GM12878 (cell line): ENCODE data around the gene POC5. TPM values are rescaled to one million over a fixed set of nuclear protein-coding genes. Genes with fewer than 3 reads are reported as not detected.

Source experiments
- ATAC-seq: fragments of 200-7000 bp; cut with Tn5 transposase; 3 replicates; pipeline ENCODE4 v1.9.1; 2020; ENCODE audit warnings: mild to moderate bottlenecking, moderate library complexity
- BruUV-seq: library from RNA; stranded (reverse); fragments of 400-500 nt; replicated peaks from 2 replicates; lab custom pipeline; 2021; lab: Mats Ljungman, UMichigan
- CTCF ChIA-PET: fragments of 300-600 bp; sonication (Branson Sonifier 250); formaldehyde crosslinking; extraction: SDS; loops from one replicate; lab custom pipeline; 2021; ENCODE audit warnings: inconsistent platforms; lab: Yijun Ruan, JAX
- POLR2A ChIA-PET: fragments of 350-600 bp; formaldehyde crosslinking; extraction: SDS; loops from one replicate; lab custom pipeline; 2021; ENCODE audit warnings: inconsistent platforms; lab: Charles Lee
- RAD21 ChIA-PET: fragments of 300-600 bp; sonication (Branson Sonifier 250); formaldehyde crosslinking; loops from one replicate; lab custom pipeline; 2023; ENCODE audit warnings: antibody characterized with exemption; ENCODE audit not compliant: unreplicated experiment; lab: Charles Lee
- SMC1A ChIA-PET: fragments of 300-600 bp; sonication (Branson Sonifier 250); formaldehyde crosslinking; loops from one replicate; lab custom pipeline; 2023; ENCODE audit not compliant: unreplicated experiment, uncharacterized antibody; lab: Charles Lee
- DNase-seq: peaks from one replicate; pipeline ENCODE4 v3.0.0-alpha.2; 2011; ENCODE audit warnings: low read depth, low spot score
- FAIRE-seq: peaks from 3 replicates; lab custom pipeline; 2011; peaks lifted over from hg19 to GRCh38; lab: Jason Lieb, UNC
- H2AFZ ChIP-seq: 2 replicates; pipeline ENCODE4 v1.6.0; 2011; ENCODE audit warnings: low read depth, low read length, control low read depth; ENCODE audit not compliant: control insufficient read depth
- H3K27ac ChIP-seq: 2 replicates; pipeline ENCODE4 v1.5.1; 2011; ENCODE audit warnings: control low read depth; ENCODE audit not compliant: control insufficient read depth, insufficient read depth
- H3K27me3 ChIP-seq, 2 experiments: replicated peaks in 1 of 2; 2 replicates each; pipeline versions ENCODE4 v1.6.0 to v1.6.1; 2011; ENCODE audit warnings: low read length in 1 of 2; ENCODE audit not compliant: control insufficient read depth in 2 of 2, insufficient read depth in 2 of 2
- H3K36me3 ChIP-seq, 2 experiments: 2 replicates each; pipeline ENCODE4 v1.5.1; 2011; ENCODE audit warnings: low read length in 1 of 2; ENCODE audit not compliant: control insufficient read depth in 2 of 2, insufficient read depth in 2 of 2
- H3K4me1 ChIP-seq: 2 replicates; pipeline ENCODE4 v1.6.1; 2011; ENCODE audit warnings: mild to moderate bottlenecking, low read length, moderate library complexity, mixed read lengths; ENCODE audit not compliant: control insufficient read depth, insufficient read depth
- H3K4me2 ChIP-seq: 2 replicates; pipeline ENCODE4 v1.6.0; 2011; ENCODE audit warnings: control low read depth; ENCODE audit not compliant: control insufficient read depth, insufficient read depth
- H3K4me3 ChIP-seq: fragments of 200-600 bp; sonication (generic); 2 replicates; pipeline ENCODE4 v1.5.1; 2016
- H3K79me2 ChIP-seq: 2 replicates; pipeline ENCODE4 v1.6.0; 2011; ENCODE audit warnings: low read length; ENCODE audit not compliant: control insufficient read depth, insufficient read depth
- H3K9ac ChIP-seq: 2 replicates; pipeline ENCODE4 v1.8.0; 2011; ENCODE audit warnings: low read length, control low read depth, mixed read lengths; ENCODE audit not compliant: control insufficient read depth, insufficient read depth
- H3K9me3 ChIP-seq: replicated peaks from 3 replicates; pipeline ENCODE4 v1.5.1; 2011; ENCODE audit warnings: mild to moderate bottlenecking, low read length; ENCODE audit not compliant: control insufficient read depth, insufficient read depth
- H4K20me1 ChIP-seq: 2 replicates; pipeline ENCODE4 v1.6.0; 2011; ENCODE audit not compliant: control insufficient read depth, insufficient read depth
- ATF2 ChIP-seq: IDR thresholded peaks from 2 replicates; pipeline ENCODE4 v1.6.1; 2012; ENCODE audit warnings: low read length, inconsistent platforms
- BRCA1 ChIP-seq: IDR thresholded peaks from 2 replicates; pipeline ENCODE4 v1.6.1; 2011; ENCODE audit warnings: low read depth, low read length, improper control_type of control experiment
- CHD2 ChIP-seq: IDR thresholded peaks from 2 replicates; pipeline ENCODE4 v1.6.1; 2011; ENCODE audit warnings: low read depth, low read length, improper control_type of control experiment, borderline replicate concordance
- ESRRA ChIP-seq: IDR thresholded peaks from 2 replicates; pipeline ENCODE4 v1.6.1; 2012; ENCODE audit warnings: mild to moderate bottlenecking, low read length, improper control_type of control experiment
- EZH2 ChIP-seq: IDR thresholded peaks from 2 replicates; pipeline ENCODE4 v1.6.1; 2012; ENCODE audit warnings: low read depth, mild to moderate bottlenecking, control low read depth, inconsistent platforms, low read length, borderline replicate concordance; ENCODE audit not compliant: control insufficient read depth
- FOXM1 ChIP-seq: IDR thresholded peaks from 2 replicates; pipeline ENCODE4 v1.6.1; 2012; ENCODE audit warnings: low read depth, mild to moderate bottlenecking, inconsistent platforms, low read length, moderate library complexity
- IKZF2 ChIP-seq, 2 experiments: fragments of 450-650 bp; IDR thresholded peaks; 2 replicates each; pipeline ENCODE4 v1.6.1; 2017; ENCODE audit warnings: mild to moderate bottlenecking in 2 of 2, moderate library complexity in 2 of 2
- NFYA ChIP-seq: IDR thresholded peaks from 2 replicates; pipeline ENCODE4 v1.6.1; 2011; ENCODE audit warnings: low read depth, mild to moderate bottlenecking, low read length, improper control_type of control experiment, borderline replicate concordance
- PBX3 ChIP-seq: IDR thresholded peaks from 2 replicates; pipeline ENCODE4 v1.6.1; 2011; ENCODE audit warnings: mild to moderate bottlenecking, low read depth, low read length, moderate library complexity; ENCODE audit not compliant: insufficient replicate concordance
- SIN3A ChIP-seq: IDR thresholded peaks from 2 replicates; pipeline ENCODE4 v1.6.1; 2012; ENCODE audit warnings: low read depth, low read length, improper control_type of control experiment
- SMAD1 ChIP-seq: fragments of 450-650 bp; IDR thresholded peaks from 2 replicates; pipeline ENCODE4 v1.6.1; 2018; ENCODE audit warnings: mild to moderate bottlenecking, low read depth; ENCODE audit not compliant: partially characterized antibody
- SREBF2 ChIP-seq: IDR thresholded peaks from 2 replicates; pipeline ENCODE4 v1.6.1; 2012; ENCODE audit warnings: mild to moderate bottlenecking, low read length
- TAF1 ChIP-seq: IDR thresholded peaks from 2 replicates; pipeline ENCODE4 v1.6.1; 2011; ENCODE audit warnings: mild to moderate bottlenecking, low read depth, low read length, borderline replicate concordance
- TCF12 ChIP-seq: IDR thresholded peaks from 2 replicates; pipeline ENCODE4 v1.6.1; 2011; ENCODE audit warnings: low read depth, mild to moderate bottlenecking, low read length
- TCF3 ChIP-seq: IDR thresholded peaks from 2 replicates; pipeline ENCODE4 v1.6.1; 2012; ENCODE audit warnings: low read depth, mild to moderate bottlenecking, low read length, borderline replicate concordance; ENCODE audit not compliant: insufficient read depth
- WGBS: methylation state at CpG from one replicate; pipeline ENCODE4 v1.1.6; 2016; ENCODE audit warnings: low lambda C conversion rate; ENCODE audit not compliant: insufficient replicate concordance, insufficient coverage; ENCODE audit errors: missing lambda C conversion rate; 5-methylcytosine and 5-hydroxymethylcytosine counted together
- in situ Hi-C: fragments of 300-500 bp; cut with MboI; formaldehyde crosslinking; loops from 9 replicates; pipeline ENCODE4 v1.14.3; 2018; ENCODE audit warnings: mixed read lengths
- intact Hi-C: fragments of 100-400 bp; cut with micrococcal nuclease; formaldehyde crosslinking; loops from one replicate; pipeline ENCODE4 v1.14.2; 2022; ENCODE audit not compliant: unreplicated experiment
- polyA plus RNA-seq, 11 experiments: library from polyadenylated mRNA; depleted of rRNA in 4 of 11; unstranded in 6 of 11; stranded (reverse) in 5 of 11; fragments of >200 nt; fragmentation: Nextera tagmentation in 4 of 11; fragmentation: Illumina TruSeq in 1 of 11; extraction: Ambion mirVana in 4 of 11; extraction: Trizol in 1 of 11; gene quantifications; 1 replicate in 1 of 11; 2 replicates in 10 of 11; pipeline versions ENCODE4 v1.2.1 to v1.2.3, GENCODE V29; 2011 to 2016; ENCODE audit warnings: inconsistent platforms in 2 of 11, missing spikeins in 2 of 11, low read depth in 1 of 11
- total RNA-seq, 4 experiments: library from RNA; depleted of rRNA in 3 of 4; stranded (reverse); fragments of >200 nt in 3 of 4; fragmentation: Illumina TruSeq in 1 of 4; extraction: Trizol in 1 of 4; gene quantifications; 2 replicates each; pipeline versions ENCODE4 v1.2.1 to v1.2.3, GENCODE V29; 2013 to 2021

The POC5 gene
- total and polyA plus RNA-seq, 10 of the 15 experiments (the other 5 are each of a cell fraction or from before 2014, with no cell fraction given) = 13.1 to 25.6 (median 21.8) TPM

GRCh38 chr5:75711151-75711550, 6.1 kb downstream of the POC5 start:
- TF ChIP-seq SMAD1 = no peak
- no peak for TF ChIP-seq BRCA1
- no peak for TF ChIP-seq PBX3
- no peak for TF ChIP-seq NFYA
- TF ChIP-seq EZH2 = no peak
- TF ChIP-seq SIN3A = no peak
- TF ChIP-seq ESRRA = no peak
- TF ChIP-seq SREBF2 = no peak
- no peak for TF ChIP-seq TAF1
- no peak for TF ChIP-seq TCF12
- TF ChIP-seq FOXM1 = no peak
- no peak for TF ChIP-seq TCF3
- TF ChIP-seq ATF2 = no peak
- no peak for TF ChIP-seq CHD2
- TF ChIP-seq IKZF2 (IDR thresholded peaks at IDR 0.05) = no peak
- RAD21 ChIA-PET = interaction anchor here (0.8 to 1.1 kb wide), 3 partner anchors 30 to 475 kb away, joined by 3 to 4 read pairs (median 3); partner anchors contain the start of genes ANKRD31 and HMGCR
- FAIRE-seq = no peak
- Histone ChIP-seq H3K4me1 (peaks cover 5% of the 10 kb centered on the region; the same call in 1 of the 2 replicates), H3K79me2 (peaks cover 39% of the 10 kb centered on the region), H3K27ac (no peak overlapping the region), H3K4me3 (no peak overlapping the region), H3K9me3 (no peaks in the 10 kb centered on the region; the same call in 2 of the 3 replicates), H3K9ac (no peak overlapping the region), H3K4me2 (no peak overlapping the region), H2AFZ (no peak overlapping the region), H3K27me3 (no peaks in the 10 kb centered on the region), H4K20me1 (no peaks in the 10 kb centered on the region), H3K36me3 (peaks cover 2 to 12% of the 10 kb centered on the region in 2 experiments; a peak in 2 of 4 replicates)
- no TSS peak for BruUV-seq
- 95% methylated on average over 1 of the region's 1 CpG for WGBS
- in situ Hi-C loops (no loop called here), intact Hi-C loops (no loop called here)
- SMC1A ChIA-PET = interaction anchor here (0.6 to 2.5 kb wide), 2 partner anchors 117 to 135 kb away, joined by 3 to 8 read pairs; no protein-coding TSS in a partner anchor
- POLR2A ChIA-PET = interaction anchor here (0.6 kb wide), 1 partner anchor 206 kb away, joined by 3 read pairs; no protein-coding TSS in a partner anchor
- DNase-seq = no peak
- no peak for ATAC-seq
- CTCF ChIA-PET = interaction anchor here (0.6 kb wide), 3 partner anchors 29 to 1019 kb away, joined by 3 read pairs; no protein-coding TSS in a partner anchor
